ENCODE data around the gene RASAL2.
"Not testable (repeated sequence)": the region's sequence is repeated elsewhere in the genome, so short reads cannot be mapped to it uniquely, and the experiment has no call there.

The RASAL2 gene

GRCh38 chr1:178335426-178335825, 241.5 kb downstream of the RASAL2 start:
- DNase-seq (ENCODE audit: low read depth in 1 of 2, low spot score in 1 of 2) = no peak

DNA sequence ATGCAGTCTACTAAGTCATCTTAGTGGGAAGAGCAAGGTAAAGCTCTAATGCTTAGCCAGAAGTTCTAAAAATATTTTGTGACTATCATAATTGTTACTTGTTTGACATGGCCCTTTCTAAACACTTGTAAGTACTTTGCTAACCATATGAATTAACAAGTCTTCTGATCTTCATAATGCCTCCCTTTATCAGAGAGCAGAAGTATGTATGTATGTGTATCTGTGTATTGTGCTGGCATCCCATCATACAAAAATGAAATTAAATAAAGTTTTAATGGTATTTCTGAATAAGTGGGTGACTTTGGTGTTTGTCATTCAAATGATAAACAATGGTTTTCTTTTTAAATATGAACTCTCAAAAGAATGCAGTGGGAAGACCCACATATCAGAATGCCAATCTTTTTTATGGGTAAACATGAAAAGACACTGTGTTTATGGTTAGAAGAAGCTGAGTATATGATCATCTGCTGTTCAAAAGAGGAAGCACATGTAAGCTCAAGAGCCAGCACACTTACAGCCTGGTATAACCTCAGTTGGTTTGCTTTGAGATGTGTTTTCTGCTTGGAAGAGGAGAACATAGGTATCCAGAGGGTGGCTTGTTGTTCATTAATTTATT, 243.3 kb downstream of the RASAL2 start:
- DNase-seq (ENCODE audit: low read depth in 1 of 2, low spot score in 1 of 2) = no peak

GRCh38 chr1:178339834-178340233, 245.9 kb downstream of the RASAL2 start:
- DNase-seq (ENCODE audit: low read depth in 1 of 2, low spot score in 1 of 2) = no peak

GRCh38 chr1:178341261-178341956, 247.5 kb downstream of the RASAL2 start:
- DNase-seq (ENCODE audit: low read depth in 1 of 2, low spot score in 1 of 2) = no peak

- DNase-seq (ENCODE audit: low read depth in 1 of 2, low spot score in 1 of 2) = no peak
These were observed 248.8 kb downstream of the RASAL2 start for GRCh38 chr1:178342745-178343144.

GRCh38 chr1:178344513-178345091, 250.7 kb downstream of the RASAL2 start:
- no peak for DNase-seq (ENCODE audit: low read depth in 1 of 2, low spot score in 1 of 2)

GRCh38 chr1:178345238-178345637, 251.3 kb downstream of the RASAL2 start:
- DNase-seq (ENCODE audit: low read depth in 1 of 2, low spot score in 1 of 2) = no peak

- DNase-seq (ENCODE audit: low read depth in 1 of 2, low spot score in 1 of 2) = no peak
These were observed 251.9 kb downstream of the RASAL2 start for GRCh38 chr1:178345807-178346206.

DNA sequence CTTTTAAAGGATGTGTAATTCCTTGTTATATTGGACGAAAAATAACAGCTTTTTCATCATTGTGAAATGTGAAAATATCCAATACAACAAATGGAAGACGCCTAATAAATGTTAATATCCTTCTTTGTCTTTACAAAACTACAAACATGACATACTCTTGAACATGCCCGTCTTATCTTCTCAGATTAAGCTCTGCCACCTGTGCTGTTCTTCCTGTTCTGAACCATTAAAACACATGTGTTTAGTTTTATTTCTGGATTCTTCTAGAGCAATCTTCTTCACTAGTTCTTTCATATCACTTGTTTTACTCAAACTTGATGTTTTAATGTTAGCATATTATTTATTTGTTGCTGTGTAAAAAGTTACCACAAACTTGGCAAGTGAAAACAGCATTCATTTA, 255.9 kb downstream of the RASAL2 start:
- DNase-seq (ENCODE audit: low read depth in 1 of 2, low spot score in 1 of 2) = no peak

GRCh38 chr1:178351911-178352310, 258.0 kb downstream of the RASAL2 start:
- DNase-seq (ENCODE audit: low read depth in 1 of 2, low spot score in 1 of 2) = not testable (repeated sequence)

- DNase-seq (ENCODE audit: low read depth in 1 of 2, low spot score in 1 of 2) = no peak
These were observed 259.0 kb downstream of the RASAL2 start for GRCh38 chr1:178352790-178353416.

DNA sequence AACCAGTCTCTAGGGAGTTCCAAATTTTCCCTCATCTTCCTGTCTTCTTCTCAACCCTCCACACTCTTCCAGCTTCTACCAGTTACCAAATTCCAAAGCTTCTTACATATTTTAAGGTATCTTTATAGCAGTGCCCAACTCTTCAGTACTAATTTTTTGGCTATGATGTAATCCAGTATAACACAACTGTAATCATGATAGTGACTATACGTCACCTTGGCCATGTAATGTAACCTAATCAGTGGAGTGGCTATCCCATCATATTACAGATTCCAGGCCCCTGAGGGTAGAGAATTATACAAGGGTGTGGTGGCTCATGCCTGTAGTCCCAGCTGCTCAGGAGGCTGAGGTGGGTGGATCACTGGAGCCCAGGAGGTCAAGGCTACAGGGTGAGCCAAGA, 259.6 kb downstream of the RASAL2 start:
- DNase-seq (ENCODE audit: low read depth in 1 of 2, low spot score in 1 of 2) = no peak

- DNase-seq (ENCODE audit: low read depth in 1 of 2, low spot score in 1 of 2) = no peak
These were observed 260.9 kb downstream of the RASAL2 start for GRCh38 chr1:178354816-178355215.

DNA sequence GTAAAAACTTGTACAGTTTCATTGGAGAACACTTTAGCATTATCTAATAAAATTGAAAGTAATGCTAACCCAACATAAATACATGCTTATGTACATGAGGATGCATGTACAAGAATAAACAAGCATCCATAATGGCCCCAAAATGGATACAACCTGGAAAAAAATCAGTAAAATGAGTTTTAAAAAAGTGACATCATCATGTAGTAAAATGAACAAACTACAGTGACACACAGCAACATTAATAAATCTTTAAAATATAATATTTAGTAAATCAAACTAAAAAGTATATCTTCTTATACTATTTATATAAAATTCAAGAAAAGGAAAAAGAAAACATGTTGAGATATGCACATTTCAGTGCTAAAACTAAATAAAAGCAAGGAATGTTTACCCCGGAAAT, 262.4 kb downstream of the RASAL2 start:
- no peak for DNase-seq (ENCODE audit: low read depth in 1 of 2, low spot score in 1 of 2)

DNA sequence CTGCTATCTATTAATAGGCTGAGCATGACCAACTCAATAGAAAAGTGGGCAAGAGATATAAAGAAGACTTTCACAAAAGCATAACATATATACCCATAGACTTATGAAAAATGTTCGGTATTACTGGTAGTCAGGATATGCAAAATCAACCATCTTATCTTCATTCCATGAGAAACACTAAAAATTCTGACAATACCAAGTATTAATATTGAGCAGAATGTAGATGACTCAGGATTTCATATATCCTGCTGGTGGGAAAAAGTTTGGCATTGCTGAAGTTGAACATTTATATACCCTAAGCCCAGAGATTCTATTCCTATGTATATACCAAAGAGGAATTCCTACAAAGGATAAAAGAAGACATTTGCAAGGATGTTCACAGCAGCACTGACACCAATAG, 264.6 kb downstream of the RASAL2 start:
- no peak for DNase-seq (ENCODE audit: low read depth in 1 of 2, low spot score in 1 of 2)

DNA sequence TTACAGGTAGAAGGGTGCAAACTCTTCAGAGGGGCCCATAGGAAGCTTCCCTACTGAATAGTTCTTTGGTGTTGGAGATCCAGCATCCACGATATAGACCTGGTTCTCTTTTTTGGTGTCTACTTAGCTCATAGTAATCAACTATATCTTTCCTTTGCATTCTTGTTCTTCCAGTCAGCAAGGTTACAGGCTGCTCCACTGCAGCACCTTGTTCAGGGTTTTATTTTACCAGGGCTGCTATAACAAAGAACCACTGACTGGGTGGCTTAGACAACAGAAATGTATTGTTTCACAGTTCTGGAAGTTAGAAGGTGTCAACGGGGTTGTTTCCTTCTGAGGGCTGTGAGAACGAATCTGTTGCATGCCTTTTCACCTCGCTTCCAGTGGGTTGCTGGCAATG, 266.5 kb downstream of the RASAL2 start:
- no peak for DNase-seq (ENCODE audit: low read depth in 1 of 2, low spot score in 1 of 2)

GRCh38 chr1:178361847-178362246, 267.9 kb downstream of the RASAL2 start:
- no peak for DNase-seq (ENCODE audit: low read depth in 1 of 2, low spot score in 1 of 2)

GRCh38 chr1:178362747-178363146, 268.8 kb downstream of the RASAL2 start:
- no peak for DNase-seq (ENCODE audit: low read depth in 1 of 2, low spot score in 1 of 2)

- no peak for DNase-seq (ENCODE audit: low read depth in 1 of 2, low spot score in 1 of 2)
These were observed 270.9 kb downstream of the RASAL2 start for GRCh38 chr1:178364782-178365181.

DNA sequence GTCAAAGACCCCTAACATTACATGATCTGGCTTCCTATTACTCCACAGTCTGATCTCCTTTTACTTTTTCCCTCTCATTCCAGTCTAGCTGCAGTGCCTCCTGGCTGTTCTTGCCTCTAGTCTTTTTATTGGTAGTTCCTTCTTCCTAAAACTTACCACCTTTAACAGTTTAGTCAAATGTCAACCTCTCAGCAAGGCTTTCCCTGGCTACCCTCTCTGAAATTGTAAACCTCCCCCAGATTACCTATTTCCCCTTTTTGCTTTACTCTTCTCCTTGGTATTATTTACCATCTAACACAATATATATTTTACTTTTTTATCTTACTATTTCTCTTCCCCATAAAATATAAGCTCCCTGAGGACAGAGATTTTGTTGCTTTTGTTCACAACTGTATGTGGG, 273.2 kb downstream of the RASAL2 start:
- no peak for DNase-seq (ENCODE audit: low read depth in 1 of 2, low spot score in 1 of 2)

- no peak for DNase-seq (ENCODE audit: low read depth in 1 of 2, low spot score in 1 of 2)
These were observed 274.3 kb downstream of the RASAL2 start for GRCh38 chr1:178368208-178368607.

GRCh38 chr1:178371235-178371634, 277.3 kb downstream of the RASAL2 start:
- DNase-seq (ENCODE audit: low read depth in 1 of 2, low spot score in 1 of 2) = no peak
